Stimulated activated CD4-positive, alpha-beta T cell treated with anti-CD3 and anti-CD28 coated beads, Interleukin-12 subunit alpha, Interleukin-12 subunit beta, amount 100 ng/mL, for 48 hours (primary cell): Measurements from ENCODE around the gene HSPB6.

ENCODE experiments used
- DNase-seq, 3 donors: peaks; one replicate each; pipeline ENCODE4 v3.0.0-alpha.2; 2020; ENCODE audit warnings: low read depth in 2 of 3, low spot score in 1 of 3

The HSPB6 gene

GRCh38 chr19:35717665-35718344, 39.0 kb downstream of the HSPB6 start, which contains the start of gene KMT2B:
Gene KMT2B, plus strand, starts transcription at chr19:35718003. Its CDS starts 16 bp downstream, at chr19:35718019.
- no peak for DNase-seq

- peak; percentile 92 to 96 (median 94) for DNase-seq
Measured at GRCh38 chr19:35716801-35717664, 39.8 kb downstream of the HSPB6 start.

GRCh38 chr19:35715981-35716800, 40.6 kb downstream of the HSPB6 start:
- no peak for DNase-seq

GRCh38 chr19:35715355-35715809, 41.4 kb downstream of the HSPB6 start:
- DNase-seq: no peak

- no peak for DNase-seq
Measured at GRCh38 chr19:35714601-35715354, 42.1 kb downstream of the HSPB6 start.

- no peak for DNase-seq
Measured at GRCh38 chr19:35713904-35714495, 42.8 kb downstream of the HSPB6 start.

- DNase-seq: no peak
Measured at GRCh38 chr19:35713506-35713850, 43.4 kb downstream of the HSPB6 start.

- DNase-seq: peak; percentile 76 to 83 (median 77)
Measured at GRCh38 chr19:35712567-35713505, 44.0 kb downstream of the HSPB6 start.

GRCh38 chr19:35710784-35711723, 45.8 kb downstream of the HSPB6 start:
- DNase-seq: peak; percentile 54 to 72 (median 64)

GRCh38 chr19:35708391-35708790, 48.4 kb downstream of the HSPB6 start:
- no peak for DNase-seq
